ENCODE measurements around the gene CHAT.

Gene CHAT

DNA sequence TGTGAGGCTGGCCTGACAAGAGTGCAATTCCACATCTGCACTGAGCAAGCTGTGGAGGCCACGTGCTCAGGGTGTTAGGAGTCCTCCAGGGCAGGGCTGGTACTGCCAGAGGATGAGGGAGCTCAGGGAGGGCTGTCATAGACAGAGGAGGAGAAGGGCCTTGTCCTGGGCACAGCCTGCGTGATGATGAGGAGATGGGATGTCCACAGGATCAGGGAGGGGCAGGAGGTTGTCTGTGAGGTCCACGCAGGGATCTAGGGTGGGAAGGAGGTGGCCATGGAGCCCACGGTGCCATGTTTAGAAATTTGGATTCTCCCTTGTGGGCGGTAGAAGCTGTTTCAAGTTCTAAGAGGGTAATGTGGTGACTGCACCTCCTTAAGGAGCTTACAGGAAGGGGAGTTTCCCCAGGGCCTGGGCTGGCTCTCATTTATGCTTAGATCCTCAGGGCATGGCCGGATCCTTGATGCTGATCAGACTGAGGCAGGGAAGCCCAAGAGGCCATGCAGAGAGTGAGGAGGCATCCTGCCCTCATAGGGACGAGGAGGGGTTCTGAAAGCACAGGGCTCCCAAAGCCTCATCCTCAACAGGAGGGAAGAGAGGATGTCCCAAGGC is 30.3 kb downstream of the CHAT start:
- Histone ChIP-seq H3K27ac (replicated peaks) (no peak overlapping the region), H3K27me3 (ENCODE audit: insufficient read depth, poor library complexity, severe bottlenecking) (no peaks in the 10 kb centered on the region), H3K4me3 (replicated peaks; ENCODE audit: insufficient read depth, low read length) (no peak overlapping the region)
- DNase-seq (ENCODE audit: low read depth in 1 of 2, low spot score in 1 of 2) = no peak
- TF ChIP-seq POLR2AphosphoS5 (IDR thresholded peaks at IDR 0.05; ENCODE audit: low read depth) (no peak), SPI1 (IDR thresholded peaks at IDR 0.05; ENCODE audit: borderline replicate concordance, low read depth) (no peak)
- TF ChIP-seq, protein P1, sequence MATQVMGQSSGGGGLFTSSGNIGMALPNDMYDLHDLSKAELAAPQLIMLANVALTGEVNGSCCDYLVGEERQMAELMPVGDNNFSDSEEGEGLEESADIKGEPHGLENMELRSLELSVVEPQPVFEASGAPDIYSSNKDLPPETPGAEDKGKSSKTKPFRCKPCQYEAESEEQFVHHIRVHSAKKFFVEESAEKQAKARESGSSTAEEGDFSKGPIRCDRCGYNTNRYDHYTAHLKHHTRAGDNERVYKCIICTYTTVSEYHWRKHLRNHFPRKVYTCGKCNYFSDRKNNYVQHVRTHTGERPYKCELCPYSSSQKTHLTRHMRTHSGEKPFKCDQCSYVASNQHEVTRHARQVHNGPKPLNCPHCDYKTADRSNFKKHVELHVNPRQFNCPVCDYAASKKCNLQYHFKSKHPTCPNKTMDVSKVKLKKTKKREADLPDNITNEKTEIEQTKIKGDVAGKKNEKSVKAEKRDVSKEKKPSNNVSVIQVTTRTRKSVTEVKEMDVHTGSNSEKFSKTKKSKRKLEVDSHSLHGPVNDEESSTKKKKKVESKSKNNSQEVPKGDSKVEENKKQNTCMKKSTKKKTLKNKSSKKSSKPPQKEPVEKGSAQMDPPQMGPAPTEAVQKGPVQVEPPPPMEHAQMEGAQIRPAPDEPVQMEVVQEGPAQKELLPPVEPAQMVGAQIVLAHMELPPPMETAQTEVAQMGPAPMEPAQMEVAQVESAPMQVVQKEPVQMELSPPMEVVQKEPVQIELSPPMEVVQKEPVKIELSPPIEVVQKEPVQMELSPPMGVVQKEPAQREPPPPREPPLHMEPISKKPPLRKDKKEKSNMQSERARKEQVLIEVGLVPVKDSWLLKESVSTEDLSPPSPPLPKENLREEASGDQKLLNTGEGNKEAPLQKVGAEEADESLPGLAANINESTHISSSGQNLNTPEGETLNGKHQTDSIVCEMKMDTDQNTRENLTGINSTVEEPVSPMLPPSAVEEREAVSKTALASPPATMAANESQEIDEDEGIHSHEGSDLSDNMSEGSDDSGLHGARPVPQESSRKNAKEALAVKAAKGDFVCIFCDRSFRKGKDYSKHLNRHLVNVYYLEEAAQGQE (IDR thresholded peaks at IDR 0.05; ENCODE audit: insufficient replicate concordance, low read depth) = no peak
- TF ChIP-seq, protein P2, sequence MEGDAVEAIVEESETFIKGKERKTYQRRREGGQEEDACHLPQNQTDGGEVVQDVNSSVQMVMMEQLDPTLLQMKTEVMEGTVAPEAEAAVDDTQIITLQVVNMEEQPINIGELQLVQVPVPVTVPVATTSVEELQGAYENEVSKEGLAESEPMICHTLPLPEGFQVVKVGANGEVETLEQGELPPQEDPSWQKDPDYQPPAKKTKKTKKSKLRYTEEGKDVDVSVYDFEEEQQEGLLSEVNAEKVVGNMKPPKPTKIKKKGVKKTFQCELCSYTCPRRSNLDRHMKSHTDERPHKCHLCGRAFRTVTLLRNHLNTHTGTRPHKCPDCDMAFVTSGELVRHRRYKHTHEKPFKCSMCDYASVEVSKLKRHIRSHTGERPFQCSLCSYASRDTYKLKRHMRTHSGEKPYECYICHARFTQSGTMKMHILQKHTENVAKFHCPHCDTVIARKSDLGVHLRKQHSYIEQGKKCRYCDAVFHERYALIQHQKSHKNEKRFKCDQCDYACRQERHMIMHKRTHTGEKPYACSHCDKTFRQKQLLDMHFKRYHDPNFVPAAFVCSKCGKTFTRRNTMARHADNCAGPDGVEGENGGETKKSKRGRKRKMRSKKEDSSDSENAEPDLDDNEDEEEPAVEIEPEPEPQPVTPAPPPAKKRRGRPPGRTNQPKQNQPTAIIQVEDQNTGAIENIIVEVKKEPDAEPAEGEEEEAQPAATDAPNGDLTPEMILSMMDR (IDR thresholded peaks at IDR 0.05; ENCODE audit: insufficient read depth, low read length) = no peak

DNA sequence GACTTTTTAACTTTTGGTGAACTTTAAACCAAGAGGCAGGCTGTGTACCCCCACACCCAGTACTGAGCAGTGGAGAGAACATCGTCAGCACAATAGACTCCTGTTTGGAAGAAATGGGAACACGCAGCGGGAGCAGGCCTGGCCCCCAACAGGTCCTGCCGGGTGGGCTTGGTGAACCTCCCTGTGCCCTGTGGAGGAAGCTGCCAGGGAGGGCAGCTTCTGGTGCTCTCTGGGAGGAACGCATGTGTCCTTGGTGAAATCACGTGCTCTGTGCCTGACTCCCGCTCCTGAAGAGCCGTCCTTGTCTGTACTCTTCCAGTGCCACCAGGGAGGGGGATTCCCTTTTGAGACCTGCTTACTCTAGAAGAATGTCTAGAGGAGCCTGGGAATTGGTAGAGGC is 31.6 kb downstream of the CHAT start:
- TF ChIP-seq POLR2AphosphoS5 (IDR thresholded peaks at IDR 0.05; ENCODE audit: low read depth) = no peak
- no peak for TF ChIP-seq GABPA (IDR thresholded peaks at IDR 0.05; ENCODE audit: low read depth)
- no peak for TF ChIP-seq SPI1 (IDR thresholded peaks at IDR 0.05; ENCODE audit: borderline replicate concordance, low read depth)
- TF ChIP-seq, protein P2 (IDR thresholded peaks at IDR 0.05; ENCODE audit: insufficient read depth, low read length) = no peak
- TF ChIP-seq, protein P1 (IDR thresholded peaks at IDR 0.05; ENCODE audit: insufficient replicate concordance, low read depth) = no peak
- no peak overlapping the region for H3K4me3 ChIP-seq (replicated peaks; ENCODE audit: insufficient read depth, low read length)
- H3K27me3 ChIP-seq (ENCODE audit: insufficient read depth, poor library complexity, severe bottlenecking) = no peaks in the 10 kb centered on the region
- peak in 1 of 2 experiments; percentile 35 for DNase-seq (ENCODE audit: low read depth in 1 of 2, low spot score in 1 of 2)
- peak overlapping the region; percentile 41 for H3K27ac ChIP-seq (replicated peaks)

DNA sequence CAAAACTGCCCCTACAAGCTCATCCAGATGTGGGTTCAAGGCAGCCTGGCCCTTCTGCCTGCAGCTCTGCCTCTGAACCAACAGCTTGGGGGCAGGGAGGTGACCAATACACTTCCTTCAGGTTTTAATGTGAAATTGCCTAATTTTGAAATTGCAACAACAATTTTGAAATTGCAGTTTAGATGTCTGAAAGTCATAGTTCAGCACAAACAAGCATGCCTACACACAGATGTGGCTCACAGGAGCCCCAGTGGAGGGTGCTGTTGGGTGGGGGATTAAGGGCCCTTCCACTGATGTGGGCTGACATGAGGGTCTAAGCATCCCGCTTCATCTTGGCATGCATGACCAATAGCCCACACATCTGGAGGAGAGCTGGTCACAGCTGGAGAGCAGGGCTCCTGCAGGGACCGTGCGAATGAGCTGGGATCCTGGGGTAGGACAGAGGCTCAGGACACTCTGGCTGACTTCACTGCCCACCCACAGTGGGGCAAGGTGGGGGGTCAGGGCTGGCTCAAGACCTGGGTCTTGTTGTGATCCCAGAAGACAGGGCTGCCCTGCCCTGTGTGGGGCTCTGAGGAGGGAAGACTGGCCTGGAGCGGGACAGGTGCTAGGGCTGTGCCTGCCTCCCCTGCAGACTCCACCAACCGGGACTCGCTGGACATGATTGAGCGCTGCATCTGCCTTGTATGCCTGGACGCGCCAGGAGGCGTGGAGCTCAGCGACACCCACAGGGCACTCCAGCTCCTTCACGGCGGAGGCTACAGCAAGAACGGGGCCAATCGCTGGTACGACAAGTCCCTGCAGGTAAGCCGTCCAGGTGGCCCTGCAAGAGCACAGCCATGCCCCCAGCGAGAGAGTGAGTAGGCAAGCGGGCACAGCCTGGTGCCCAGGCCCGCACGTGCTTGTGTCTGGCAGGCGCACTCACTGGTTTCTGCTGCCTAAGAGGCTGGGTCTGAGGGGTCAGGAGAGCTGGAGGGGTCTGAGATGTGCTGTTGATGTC is 32.3 kb downstream of the CHAT start:
- DNase-seq (ENCODE audit: low read depth in 1 of 2, low spot score in 1 of 2) = peak; percentile 76 to 81
- peak; percentile 43; the same call in 1 of the 2 replicates for TF ChIP-seq SPI1 (IDR thresholded peaks at IDR 0.05; ENCODE audit: borderline replicate concordance, low read depth)
- no peak for TF ChIP-seq GABPA (IDR thresholded peaks at IDR 0.05; ENCODE audit: low read depth)
- TF ChIP-seq, protein P2 (IDR thresholded peaks at IDR 0.05; ENCODE audit: insufficient read depth, low read length) = no peak
- Histone ChIP-seq H3K27me3 (ENCODE audit: insufficient read depth, poor library complexity, severe bottlenecking) (no peaks in the 10 kb centered on the region), H3K27ac (replicated peaks) (peak overlapping the region; percentile 41), H3K4me3 (replicated peaks; ENCODE audit: insufficient read depth, low read length) (no peak overlapping the region)

Data from HL-60 (cell line).